Measurements from ENCODE around the gene GAS5.

- TF ChIP-seq NFRKB (IDR thresholded peaks at IDR 0.05) = no peak
- no peak for TF ChIP-seq FOXM1 (IDR thresholded peaks at IDR 0.05; ENCODE audit: borderline replicate concordance)
- no peak for TF ChIP-seq TARDBP (IDR thresholded peaks at IDR 0.05)
- no peak for TF ChIP-seq SP1 (IDR thresholded peaks at IDR 0.05)
- no peak for TF ChIP-seq ARNT (IDR thresholded peaks at IDR 0.05)
- no peak for TF ChIP-seq ZNF384 (IDR thresholded peaks at IDR 0.05)
- TF ChIP-seq FOXA1 (IDR thresholded peaks at IDR 0.05) = no peak
- TF ChIP-seq BHLHE40 (IDR thresholded peaks at IDR 0.05; ENCODE audit: borderline replicate concordance) = no peak
- TF ChIP-seq LEF1 (IDR thresholded peaks at IDR 0.05; ENCODE audit: borderline replicate concordance) = no peak
- TF ChIP-seq CTBP1 (IDR thresholded peaks at IDR 0.05; ENCODE audit: borderline replicate concordance) = no peak
- no peak for TF ChIP-seq FOXK2 (IDR thresholded peaks at IDR 0.05)
- no peak for TF ChIP-seq HDGF (IDR thresholded peaks at IDR 0.05; ENCODE audit: borderline replicate concordance)
- no peak for TF ChIP-seq L3MBTL2 (conservative IDR thresholded peaks at IDR 0.05)
Observed at GRCh38 chr1:173893611-173894010, 25.8 kb upstream of the GAS5 start.

All from HEK293T (cell line).